HG02763 (cell line): ENCODE results near the gene SLC4A1.

Experiments used
- ATAC-seq: cut with Tn5 transposase; IDR thresholded peaks from one replicate; pipeline ENCODE4 v1.9.1; 2021; ENCODE audit warnings: mild to moderate bottlenecking, moderate library complexity; ENCODE audit not compliant: unreplicated experiment

The SLC4A1 gene

GRCh38 chr17:44221862-44222111 is 46.1 kb downstream of the SLC4A1 start:
- no peak for ATAC-seq

DNA sequence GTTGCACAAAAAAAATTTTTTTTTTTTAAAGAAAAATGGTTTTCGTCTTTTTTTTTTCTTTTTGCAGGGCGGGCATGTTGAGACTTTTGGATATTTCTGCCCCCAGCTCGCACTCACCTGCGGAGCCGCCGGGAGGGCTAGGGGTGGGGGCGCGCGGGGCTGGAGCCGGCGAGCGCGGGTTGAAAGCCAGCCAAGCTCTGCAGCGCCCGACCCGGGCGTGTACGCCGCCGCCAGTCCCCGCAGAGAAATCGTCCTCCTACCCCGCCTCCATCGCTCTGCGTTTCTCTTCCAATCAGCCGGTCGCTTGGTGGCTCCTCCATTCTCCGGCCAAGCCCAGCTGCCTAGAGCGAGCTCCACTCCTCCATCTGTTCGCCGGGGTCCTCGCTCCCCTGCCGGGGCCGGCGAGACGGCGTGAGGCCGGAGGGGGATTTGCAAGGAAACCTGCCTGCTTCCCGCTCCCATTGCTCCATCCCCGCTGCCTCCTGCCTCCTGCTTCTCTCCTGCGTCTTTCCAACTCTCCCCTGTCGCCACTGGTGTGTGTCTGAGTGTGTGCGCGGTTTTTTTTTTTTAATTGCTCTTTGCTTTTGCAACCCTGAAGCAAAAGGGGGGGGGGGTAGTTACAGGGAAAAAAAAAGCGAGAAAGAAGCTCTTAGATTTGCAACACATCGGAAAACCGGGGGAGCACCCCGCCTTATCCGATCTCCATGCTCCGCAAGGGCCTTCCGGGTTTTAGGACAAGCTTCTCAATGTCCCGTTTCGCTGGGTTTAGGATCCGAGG is 46.7 kb downstream of the SLC4A1 start:
- ATAC-seq: no peak

- peak; percentile 1 for ATAC-seq
Measured at GRCh38 chr17:44220213-44221083, 47.5 kb downstream of the SLC4A1 start.

GRCh38 chr17:44219616-44220212 is 48.2 kb downstream of the SLC4A1 start, which contains the start of gene UBTF:
TSS of gene UBTF (minus strand) at chr17:44219675. CDS start at chr17:44218229, 1,446 bp downstream.
- peak; percentile 8 for ATAC-seq

GRCh38 chr17:44219108-44219615 is 48.8 kb downstream of the SLC4A1 start:
- ATAC-seq: peak; percentile 36

- ATAC-seq: peak; percentile 41
Measured at GRCh38 chr17:44218344-44219107, 49.4 kb downstream of the SLC4A1 start.

- no peak for ATAC-seq
Measured at GRCh38 chr17:44217738-44218343, 50.1 kb downstream of the SLC4A1 start.

GRCh38 chr17:44216694-44217093 is 51.2 kb downstream of the SLC4A1 start:
- no peak for ATAC-seq

GRCh38 chr17:44216173-44216572 is 51.8 kb downstream of the SLC4A1 start:
- no peak for ATAC-seq

- no peak for ATAC-seq
Measured at GRCh38 chr17:44214896-44215295, 53.0 kb downstream of the SLC4A1 start.

DNA sequence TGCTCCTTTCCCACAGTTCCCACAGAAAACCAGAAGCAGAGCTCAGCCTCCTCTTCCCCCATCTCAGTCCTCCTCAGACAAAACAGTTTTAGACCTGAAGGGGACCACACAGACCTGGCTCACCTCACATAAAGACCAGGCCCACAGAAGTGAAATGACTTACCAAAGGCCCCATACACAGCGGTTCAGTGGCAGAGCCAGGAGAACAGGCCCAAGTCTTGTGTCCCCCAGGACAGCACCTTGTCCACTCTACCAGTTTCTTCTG is 53.8 kb downstream of the SLC4A1 start:
- no peak for ATAC-seq

DNA sequence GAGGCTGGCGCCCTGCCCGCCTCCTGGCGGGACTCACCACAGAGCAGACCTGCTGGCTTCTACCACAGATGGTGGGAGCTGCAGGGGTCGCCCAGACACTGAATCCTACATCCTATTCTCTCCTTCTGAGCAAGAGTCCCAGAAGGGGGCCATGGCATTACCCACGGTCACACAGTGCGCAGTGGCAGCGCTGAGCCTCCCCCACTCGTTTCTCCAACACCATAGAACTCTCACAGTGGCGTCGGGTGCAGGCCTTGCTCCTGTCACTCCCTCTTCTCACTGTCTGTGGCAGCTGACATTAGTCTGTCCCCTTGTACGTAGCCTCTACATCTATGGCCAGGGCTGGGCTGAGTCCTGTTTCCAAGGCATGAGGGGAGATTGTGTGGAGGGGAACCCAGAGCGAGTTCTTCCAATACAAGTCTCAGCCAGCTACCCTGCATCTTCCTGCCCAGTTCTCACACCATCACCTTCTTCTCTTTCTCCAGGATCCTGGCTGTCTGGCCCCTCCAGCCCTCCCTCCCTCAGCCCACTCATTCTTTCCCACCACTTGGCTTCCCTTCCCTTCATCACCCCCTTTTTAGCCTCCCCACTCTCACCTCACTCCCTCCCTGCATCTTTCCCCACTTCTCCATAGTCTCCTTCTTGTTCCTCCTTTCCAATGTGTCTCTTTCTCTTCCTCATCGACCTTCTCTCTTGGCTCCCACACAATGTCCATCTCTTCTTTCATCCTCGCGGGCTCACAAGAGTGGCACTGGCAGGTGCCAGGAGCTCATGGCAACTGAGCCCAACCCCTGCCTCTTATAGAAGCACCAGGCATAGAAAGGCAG is 54.3 kb downstream of the SLC4A1 start:
- no peak for ATAC-seq

- no peak for ATAC-seq
Measured at GRCh38 chr17:44212507-44213402, 55.2 kb downstream of the SLC4A1 start.

- no peak for ATAC-seq
Measured at GRCh38 chr17:44211281-44212265, 56.4 kb downstream of the SLC4A1 start.

- peak; percentile 83 for ATAC-seq
Measured at GRCh38 chr17:44210342-44211192, 57.4 kb downstream of the SLC4A1 start.

GRCh38 chr17:44209786-44210341 is 58.1 kb downstream of the SLC4A1 start:
- peak; percentile 15 for ATAC-seq
